Spinal cord (tissue), 10 donors: ENCODE results near the gene GABRA5. TPM values are rescaled to one million over a fixed set of nuclear protein-coding genes. Genes with fewer than 3 reads are reported as not detected.

Experiments used
- DNase-seq, 6 donors: peaks; one replicate each; pipeline versions ENCODE4 v3.0.0 to v3.0.0-alpha.2; 2013 to 2015; ENCODE audit warnings: low spot score in 6 of 6, low read depth in 4 of 6
- H3K27ac ChIP-seq: one replicate; pipeline ENCODE4 v1.5.1; 2013; ENCODE audit warnings: low read depth, low read length, control low read depth
- H3K27me3 ChIP-seq: one replicate; pipeline ENCODE4 v1.6.1; 2013; ENCODE audit warnings: low read length; ENCODE audit not compliant: control insufficient read depth, insufficient read depth
- H3K36me3 ChIP-seq: one replicate; pipeline ENCODE4 v1.6.1; 2013; ENCODE audit warnings: low read length; ENCODE audit not compliant: control insufficient read depth, insufficient read depth
- H3K4me1 ChIP-seq: one replicate; pipeline ENCODE4 v1.6.1; 2013; ENCODE audit warnings: low read length; ENCODE audit not compliant: control insufficient read depth, insufficient read depth
- H3K4me3 ChIP-seq: one replicate; pipeline ENCODE4 v1.5.1; 2013; ENCODE audit warnings: low read depth, low read length, control low read depth
- H3K9me3 ChIP-seq: one replicate; pipeline ENCODE4 v1.6.1; 2013; ENCODE audit warnings: low read length; ENCODE audit not compliant: control insufficient read depth, insufficient read depth
- WGBS: methylation state at CpG from one replicate; pipeline ENCODE4 v1.1.5; 2013; ENCODE audit warnings: missing lambda C conversion rate; ENCODE audit not compliant: insufficient coverage; 5-methylcytosine and 5-hydroxymethylcytosine counted together
- polyA plus RNA-seq, 2 donors: library from polyadenylated mRNA; unstranded; fragments of 120-200 nt; gene quantifications; one replicate each; pipeline ENCODE4 v1.2.1, GENCODE V29; 2013; ENCODE audit not compliant: insufficient read length in 2 of 2
- total RNA-seq, 2 donors: library from RNA; depleted of rRNA in 1 of 2; stranded (reverse); fragments of 120-200 nt in 1 of 2; fragments of >200 nt in 1 of 2; gene quantifications; one replicate each; pipeline versions ENCODE4 v1.2.3 to v1.2.4, GENCODE V29; 2013 to 2014
- donor health status: healthy.

The GABRA5 gene
- total and polyA plus RNA-seq, 4 donors = 7.9 to 33.8 (median 31.1) TPM

GRCh38 chr15:26968806-26969205 is 101.9 kb downstream of the GABRA5 start:
- no peak for DNase-seq
- WGBS = no CpG with 5 or more reads among the region's 2 CpGs
- Histone ChIP-seq H3K4me1 (peaks cover 7% of the 10 kb centered on the region), H3K27me3 (peaks cover 2% of the 10 kb centered on the region), H3K27ac (no peak overlapping the region), H3K36me3 (no peaks in the 10 kb centered on the region), H3K4me3 (no peak overlapping the region), H3K9me3 (no peaks in the 10 kb centered on the region)

DNA sequence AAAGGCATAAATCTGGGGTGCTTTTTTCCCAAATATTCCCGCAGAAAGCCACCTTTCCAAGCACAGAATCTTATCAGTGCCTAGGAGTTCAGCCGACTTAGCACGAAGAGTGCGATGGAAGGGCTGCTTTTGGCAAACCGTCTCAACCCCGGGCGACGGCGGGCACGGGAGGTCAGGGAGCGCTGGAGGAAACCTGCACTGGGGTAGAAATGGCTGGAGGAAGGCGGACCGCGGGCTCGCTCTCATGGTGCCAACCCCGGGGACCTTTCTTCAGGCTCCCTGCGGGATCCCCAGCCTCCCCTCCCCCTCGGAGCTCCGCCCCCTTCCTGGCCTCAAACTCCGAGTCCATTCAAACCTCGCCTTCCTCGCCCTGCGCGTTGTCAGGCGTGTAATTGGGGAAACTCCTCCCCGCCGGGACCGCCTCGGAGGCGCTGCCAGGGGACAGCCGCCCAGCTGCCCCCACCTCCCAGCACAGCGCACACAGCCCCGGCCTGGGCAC is 103.9 kb downstream of the GABRA5 start, which contains the start of gene GABRG3:
GABRG3 (plus strand) TSS at position 470 of the 499 bp plus-strand sequence.
- Histone ChIP-seq H3K36me3 (no peaks in the 10 kb centered on the region), H3K9me3 (no peaks in the 10 kb centered on the region), H3K4me1 (peaks cover 10% of the 10 kb centered on the region), H3K27ac (no peak within 1 kb of the TSS), H3K27me3 (peaks cover 2% of the 10 kb centered on the region), H3K4me3 (peak within 1 kb of the TSS; percentile 46)
- WGBS = 0% methylated on average over 32 of the region's 33 CpGs
- DNase-seq = peak in 3 of 6 donors; percentile 12 to 85 (median 75)

- H3K4me3 ChIP-seq = peak overlapping the region; percentile 46
These were observed 104.6 kb downstream of the GABRA5 start for GRCh38 chr15:26971271-26972018.

GRCh38 chr15:26972636-26973035 is 105.8 kb downstream of the GABRA5 start:
- Histone ChIP-seq H3K27ac (no peak overlapping the region), H3K27me3 (peaks cover 2% of the 10 kb centered on the region), H3K36me3 (no peaks in the 10 kb centered on the region), H3K9me3 (no peaks in the 10 kb centered on the region), H3K4me1 (peaks cover 10% of the 10 kb centered on the region), H3K4me3 (no peak overlapping the region)
- DNase-seq = peak in 2 of 6 donors; percentile 22 to 42
- 40% methylated on average over 1 of the region's 2 CpGs for WGBS

More at GRCh38 chr15:26971271-26972018, 104.6 kb downstream of the GABRA5 start:
- Histone ChIP-seq H3K9me3 (no peaks in the 10 kb centered on the region), H3K36me3 (no peaks in the 10 kb centered on the region), H3K27ac (no peak overlapping the region), H3K27me3 (peaks cover 2% of the 10 kb centered on the region), H3K4me1 (peaks cover 10% of the 10 kb centered on the region)
- WGBS = under 1% methylated on average over 67 of the region's 72 CpGs
- peak in 3 of 6 donors; percentile 9 to 63 (median 63) for DNase-seq

- H3K4me1 ChIP-seq = peaks cover 10% of the 10 kb centered on the region
- 36% methylated on average over 5 of the region's 9 CpGs for WGBS
- H3K27ac ChIP-seq = no peak overlapping the region
- no peaks in the 10 kb centered on the region for H3K36me3 ChIP-seq
- H3K4me3 ChIP-seq = no peak overlapping the region
- peak in 4 of 6 donors; percentile 33 to 93 (median 71) for DNase-seq
- no peaks in the 10 kb centered on the region for H3K9me3 ChIP-seq
- peaks cover 2% of the 10 kb centered on the region for H3K27me3 ChIP-seq
These were observed 107.4 kb downstream of the GABRA5 start for GRCh38 chr15:26974120-26974780.

GRCh38 chr15:26981492-26981891 is 114.6 kb downstream of the GABRA5 start:
- H3K27me3 ChIP-seq = no peaks in the 10 kb centered on the region
- H3K27ac ChIP-seq = no peak overlapping the region
- no peaks in the 10 kb centered on the region for H3K9me3 ChIP-seq
- 92% methylated on average over 4 of the region's 4 CpGs for WGBS
- DNase-seq = no peak
- no peak overlapping the region for H3K4me3 ChIP-seq
- H3K4me1 ChIP-seq = no peaks in the 10 kb centered on the region
- H3K36me3 ChIP-seq = peaks cover 2% of the 10 kb centered on the region

DNA sequence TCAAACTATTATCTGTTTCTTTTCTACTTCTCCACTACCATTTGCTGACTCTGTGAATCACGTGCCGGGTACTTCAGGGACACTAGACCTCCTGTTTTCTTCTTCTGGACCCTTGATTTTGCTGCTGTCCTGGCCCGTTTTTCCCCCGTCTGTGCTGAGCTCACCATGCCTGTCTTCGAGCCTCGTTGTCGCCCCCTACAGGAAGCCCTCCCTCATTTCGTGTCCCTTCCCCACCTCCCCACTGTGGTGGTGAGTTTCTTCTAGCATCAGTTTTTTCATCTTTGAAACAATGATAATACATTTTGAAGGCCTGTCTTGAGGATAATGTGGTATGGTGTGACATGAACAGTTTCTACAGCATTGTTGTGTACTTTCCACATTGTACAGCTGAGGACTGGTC is 117.0 kb downstream of the GABRA5 start:
- Histone ChIP-seq H3K36me3 (peaks cover 2% of the 10 kb centered on the region), H3K4me3 (no peak overlapping the region), H3K9me3 (no peaks in the 10 kb centered on the region), H3K27ac (no peak overlapping the region), H3K27me3 (no peaks in the 10 kb centered on the region), H3K4me1 (no peaks in the 10 kb centered on the region)
- no peak for DNase-seq
- 100% methylated on average over 2 of the region's 8 CpGs for WGBS

DNA sequence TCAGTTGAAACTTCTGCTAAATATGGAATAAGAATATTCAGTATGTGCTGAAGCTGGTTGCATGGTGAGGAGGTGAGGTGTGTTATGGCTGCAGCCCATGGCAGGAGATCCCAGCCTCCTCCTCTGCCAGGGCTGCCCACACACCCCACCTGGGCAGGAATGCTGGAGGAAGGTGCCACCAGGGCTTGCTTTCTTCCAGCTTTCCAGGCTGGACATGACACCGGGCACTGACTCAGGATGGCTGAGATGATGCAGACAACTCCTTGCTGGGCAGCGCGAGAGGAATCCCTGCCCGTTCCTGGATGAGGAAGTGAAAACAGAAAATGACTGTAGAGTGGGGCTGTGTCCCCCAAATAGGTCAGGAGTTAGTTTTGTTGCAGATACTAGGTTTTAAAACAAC is 118.2 kb downstream of the GABRA5 start:
- Histone ChIP-seq H3K27ac (no peak overlapping the region), H3K9me3 (no peaks in the 10 kb centered on the region), H3K27me3 (no peaks in the 10 kb centered on the region), H3K36me3 (peaks cover 2% of the 10 kb centered on the region), H3K4me3 (no peak overlapping the region), H3K4me1 (no peaks in the 10 kb centered on the region)
- no peak for DNase-seq
- WGBS = 100% methylated on average over 3 of the region's 4 CpGs

DNA sequence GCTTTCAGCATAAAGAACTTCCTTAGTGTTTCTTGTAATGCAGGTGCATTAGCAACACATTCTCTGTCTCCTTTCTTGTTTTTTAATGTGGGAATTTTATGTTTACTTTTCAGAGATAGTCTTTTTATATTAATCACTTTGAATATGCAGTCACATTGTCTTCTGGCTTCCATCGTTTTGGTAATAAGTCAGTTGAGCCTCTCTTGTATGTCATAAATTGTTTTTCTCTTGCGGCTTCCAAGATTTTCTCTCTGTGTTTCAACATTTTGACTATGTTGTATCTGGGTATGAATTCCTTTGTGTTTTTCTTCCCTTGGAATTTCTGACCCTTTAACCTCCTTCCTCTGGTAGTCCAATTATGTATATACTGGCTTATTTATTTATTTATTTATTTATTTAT is 129.4 kb downstream of the GABRA5 start:
- H3K4me1 ChIP-seq = no peaks in the 10 kb centered on the region
- H3K9me3 ChIP-seq = peaks cover 1% of the 10 kb centered on the region
- no peaks in the 10 kb centered on the region for H3K27me3 ChIP-seq
- H3K4me3 ChIP-seq = no peak overlapping the region
- no CpG with 5 or more reads among the region's 2 CpGs for whole genome bisulfite sequencing
- no peaks in the 10 kb centered on the region for H3K36me3 ChIP-seq
- H3K27ac ChIP-seq = no peak overlapping the region
- DNase-seq = no peak
